B cell (primary cell): ENCODE measurements around the gene CDC42BPG. TPM values are rescaled to one million over a fixed set of nuclear protein-coding genes. Genes with fewer than 3 reads are reported as not detected.
A peak's percentile ranks its signal among the peaks of the same experiment; 100 is the strongest.

ENCODE experiments used
- ATAC-seq: fragments of 200-7000 bp; cut with Tn5 transposase; one replicate; pipeline ENCODE4 v1.10.0; 2021; ENCODE audit warnings: low read depth, mild to moderate bottlenecking, moderate number of reproducible peaks, moderate library complexity
- CTCF ChIA-PET: fragments of 350-600 bp; sonication (Branson Sonifier 250); formaldehyde crosslinking; loops from one replicate; lab custom pipeline; 2021; ENCODE audit warnings: antibody characterized with exemption, inconsistent platforms; lab: Charles Lee
- POLR2A ChIA-PET: fragments of 350-600 bp; sonication (Branson Sonifier 250); formaldehyde crosslinking; loops from one replicate; lab custom pipeline; 2021; ENCODE audit warnings: antibody characterized with exemption; lab: Charles Lee
- DNase-seq: peaks from one replicate; pipeline ENCODE4 v3.0.0; 2013
- H2AFZ ChIP-seq: 2 replicates; pipeline ENCODE4 v1.6.1; 2012; ENCODE audit warnings: mild to moderate bottlenecking, low read depth, low read length; ENCODE audit not compliant: insufficient read depth, poor library complexity, severe bottlenecking
- H3K27ac ChIP-seq, 2 donors: 1 replicate in 1 of 2; 2 replicates in 1 of 2; pipeline ENCODE4 v1.5.1; 2012 to 2013; ENCODE audit warnings: low read length in 2 of 2, mild to moderate bottlenecking in 2 of 2, moderate library complexity in 1 of 2
- H3K27me3 ChIP-seq, 4 experiments: fragments of 200-600 bp in 1 of 4; sonication (generic) in 1 of 4; replicated peaks in 1 of 4; 1 replicate in 2 of 4; 2 replicates in 2 of 4; pipeline versions ENCODE4 v1.6.1 to v1.7.0; 2013 to 2016; ENCODE audit warnings: low read length in 3 of 4, mild to moderate bottlenecking in 2 of 4, mixed read lengths in 1 of 4, moderate library complexity in 1 of 4; ENCODE audit not compliant: insufficient read depth in 4 of 4, control insufficient read depth in 3 of 4; ENCODE audit errors: control extremely low read depth in 1 of 4
- H3K36me3 ChIP-seq, 2 experiments: replicated peaks in 1 of 2; 1 replicate in 1 of 2; 2 replicates in 1 of 2; pipeline versions ENCODE4 v1.6.1 to v1.7.1; 2013; ENCODE audit warnings: low read length in 1 of 2; ENCODE audit not compliant: insufficient read depth in 2 of 2, control insufficient read depth in 1 of 2; ENCODE audit errors: control extremely low read depth in 1 of 2, extremely low read depth in 1 of 2
- H3K4me1 ChIP-seq, 2 donors: fragments of 200-600 bp in 1 of 2; sonication (generic) in 1 of 2; 1 replicate in 1 of 2; 2 replicates in 1 of 2; pipeline versions ENCODE4 v1.5.1 to v1.6.1; 2013 to 2017; ENCODE audit warnings: low read length in 2 of 2; ENCODE audit not compliant: control insufficient read depth in 2 of 2, insufficient read depth in 2 of 2
- H3K4me2 ChIP-seq: replicated peaks from 2 replicates; pipeline ENCODE3; 2012; ENCODE audit warnings: mild to moderate bottlenecking, low read depth, low read length; ENCODE audit not compliant: poor library complexity, severe bottlenecking
- H3K4me3 ChIP-seq, 5 experiments: fragments of 200-600 bp in 1 of 5; sonication (generic) in 1 of 5; 1 replicate in 3 of 5; 2 replicates in 2 of 5; pipeline versions ENCODE4 v1.5.1 to v1.7.0; 2011 to 2016; ENCODE audit warnings: low read length in 4 of 5, mild to moderate bottlenecking in 4 of 5, low read depth in 2 of 5, control low read depth in 1 of 5, moderate library complexity in 1 of 5; ENCODE audit not compliant: insufficient read depth in 1 of 5; ENCODE audit errors: control extremely low read depth in 1 of 5, extremely low read depth in 1 of 5
- H3K79me2 ChIP-seq: fragments of 200-600 bp; sonication (generic); one replicate; pipeline ENCODE4 v1.6.0; 2016; ENCODE audit warnings: low read length; ENCODE audit not compliant: control insufficient read depth, insufficient read depth
- H3K9ac ChIP-seq: fragments of 200-600 bp; sonication (generic); 2 replicates; pipeline ENCODE4 v1.6.1; 2017; ENCODE audit warnings: mild to moderate bottlenecking, low read length, moderate library complexity
- H3K9me3 ChIP-seq, 3 donors: one replicate each; pipeline versions ENCODE4 v1.6.1 to v1.7.1; 2013; ENCODE audit warnings: low read length in 2 of 3; ENCODE audit not compliant: control insufficient read depth in 2 of 3, insufficient read depth in 1 of 3; ENCODE audit errors: control extremely low read depth in 1 of 3
- H4K20me1 ChIP-seq: 2 replicates; pipeline ENCODE4 v1.6.0; 2012; ENCODE audit warnings: mild to moderate bottlenecking, low read length; ENCODE audit not compliant: insufficient read depth, control insufficient read depth, poor library complexity, severe bottlenecking
- H3K27ac Mint-ChIP-seq: one replicate; pipeline ENCODE4 v1.8.0; 2021; ENCODE audit warnings: mixed read lengths
- H3K27me3 Mint-ChIP-seq: one replicate; pipeline ENCODE4 v1.8.0; 2021; ENCODE audit warnings: mixed read lengths
- H3K4me1 Mint-ChIP-seq: one replicate; pipeline ENCODE4 v1.8.0; 2021; ENCODE audit warnings: mixed read lengths
- H3K4me3 Mint-ChIP-seq: one replicate; pipeline ENCODE4 v1.8.0; 2021; ENCODE audit warnings: mixed read lengths
- H3K9me3 Mint-ChIP-seq: one replicate; pipeline ENCODE4 v1.8.0; 2022; ENCODE audit warnings: mixed read lengths; ENCODE audit not compliant: insufficient read depth
- CTCF ChIP-seq: fragments of 200-600 bp; IDR thresholded peaks from one replicate; pipeline ENCODE4 v1.8.0; 2022; ENCODE audit warnings: antibody characterized with exemption, mild to moderate bottlenecking
- EZH2 ChIP-seq: IDR thresholded peaks from 2 replicates; pipeline ENCODE4 v1.6.1; 2012; ENCODE audit warnings: borderline replicate concordance, low read depth, mild to moderate bottlenecking, moderate library complexity, low read length; ENCODE audit not compliant: insufficient read depth, poor library complexity, severe bottlenecking
- WGBS: methylation state at CpG from one replicate; pipeline ENCODE4 v1.1.5; 2013; ENCODE audit warnings: missing lambda C conversion rate; ENCODE audit not compliant: insufficient coverage; 5-methylcytosine and 5-hydroxymethylcytosine counted together
- intact Hi-C: fragments of 100-400 bp; cut with micrococcal nuclease; formaldehyde crosslinking; loops from one replicate; pipeline ENCODE4 v1.10.0; 2022
- polyA plus RNA-seq: library from polyadenylated mRNA; depleted of rRNA; stranded (reverse); fragments of >200 nt; gene quantifications from 2 replicates; pipeline ENCODE4 v1.2.3, GENCODE V29; 2012
- total RNA-seq, 2 donors: library from RNA; stranded (reverse); fragments of 120-200 nt in 1 of 2; gene quantifications; 1 replicate in 1 of 2; 2 replicates in 1 of 2; pipeline versions ENCODE4 v1.2.3 to v1.2.4, GENCODE V29; 2013 to 2022

The CDC42BPG gene
- total and polyA plus RNA-seq, 2 donors (not counting 1 experiment from before 2014, with no cell fraction given), result 3.7 to 8.7 TPM

GRCh38 chr11:64849598-64850356 is 5.3 kb upstream of the CDC42BPG start:
- Mint-ChIP-seq H3K27ac (peak overlapping the region; percentile 90), H3K27me3 (no peaks in the 10 kb centered on the region), H3K4me1 (peaks cover 80% of the 10 kb centered on the region), H3K4me3 (peak overlapping the region; percentile 55), H3K9me3 (no peaks in the 10 kb centered on the region)
- Histone ChIP-seq H3K27me3 (no peaks in the 10 kb centered on the region), H3K4me2 (peak overlapping the region; percentile 76), H4K20me1 (no peaks in the 10 kb centered on the region), H3K4me1 (peaks cover 74 to 87% of the 10 kb centered on the region in 2 donors), H3K27ac (peak overlapping the region; percentile 90 to 100), H3K4me3 (peak overlapping the region in 1 of 5 experiments; percentile 12), H3K79me2 (peaks cover 35% of the 10 kb centered on the region), H3K36me3 (peaks cover 0 to 16% of the 10 kb centered on the region in 2 experiments), H3K9me3 (no peaks in the 10 kb centered on the region), H2AFZ (no peak overlapping the region), H3K9ac (no peak overlapping the region)
- 89% methylated on average over 9 of the region's 19 CpGs for WGBS
- intact Hi-C loops, result loop anchor here (10.0 kb wide), 1 partner anchor 105 kb away; the partner anchor contains the start of gene RASGRP2
- CTCF ChIA-PET, result interaction anchor here (0.6 to 29.2 kb wide), 15 partner anchors 13 to 532 kb away, joined by 3 to 1254 read pairs (median 10); partner anchors contain the start of genes ARL2, BATF2, EHD1 and FAU
- ATAC-seq (no peak), DNase-seq (no peak)
- POLR2A ChIA-PET, result interaction anchor here (0.5 to 8.7 kb wide), 13 partner anchors 9 to 766 kb away, joined by 3 to 158 read pairs (median 8); partner anchors contain the start of genes EHD1 and PCNX3
- TF ChIP-seq CTCF, result no peak
- no peak for TF ChIP-seq EZH2
